ENCODE measurements around the gene WFIKKN2. TPM values are rescaled to one million over a fixed set of nuclear protein-coding genes. Genes with fewer than 3 reads are reported as not detected.

WFIKKN2 gene
- polyA plus RNA-seq, 1 donor (not counting 4 experiments of a cell fraction or from before 2014, with no cell fraction given) = not detected

GRCh38 chr17:50815400-50815799, 20.0 kb upstream of the WFIKKN2 start:
- H3K9ac ChIP-seq (ENCODE audit: control insufficient read depth, extremely low read depth, insufficient read depth, low read length) = no peak overlapping the region
- H3K9me1 ChIP-seq (ENCODE audit: control insufficient read depth, extremely low read depth, insufficient read depth, low read length) = no peaks in the 10 kb centered on the region
- peaks cover 16% of the 10 kb centered on the region for H3K4me1 ChIP-seq (ENCODE audit: control insufficient read depth, extremely low read depth, insufficient read depth, low read length)
- FAIRE-seq (no peak), DNase-seq (ENCODE audit: low read depth, low spot score) (no peak)
- H3K79me2 ChIP-seq (ENCODE audit: control insufficient read depth, insufficient read depth, low read length) = no peaks in the 10 kb centered on the region
- H3K36me3 ChIP-seq (ENCODE audit: control insufficient read depth in 2 of 2, extremely low read depth in 1 of 2, insufficient read depth in 2 of 2, low read length in 2 of 2) = no peaks in the 10 kb centered on the region
- H4K20me1 ChIP-seq (ENCODE audit: control insufficient read depth, extremely low read depth, insufficient read depth, low read length) = no peaks in the 10 kb centered on the region
- no peaks in the 10 kb centered on the region for H3K9me3 ChIP-seq (ENCODE audit: control insufficient read depth, low read depth, low read length)
- no peak overlapping the region for H3K4me2 ChIP-seq (ENCODE audit: control insufficient read depth, extremely low read depth, insufficient read depth, low read depth, low read length)
- dilution Hi-C loops (cut with MboI; ENCODE audit: extremely low pct_ligation_motif_present, low sequenced_read_pairs) = no loop called here
- no peak overlapping the region for H3K27ac ChIP-seq (ENCODE audit: control insufficient read depth, insufficient read depth, low read length)
- H3K27me3 ChIP-seq (ENCODE audit: control insufficient read depth, extremely low read depth, insufficient read depth, low read length) = no peaks in the 10 kb centered on the region
- no peak overlapping the region for H3K4me3 ChIP-seq (ENCODE audit: control insufficient read depth in 2 of 3, extremely low read depth in 1 of 3, insufficient read depth in 2 of 3, low read depth in 1 of 3, low read length in 3 of 3)
- no peak overlapping the region for H2AFZ ChIP-seq (ENCODE audit: control insufficient read depth, low read length)
- TF ChIP-seq CTCF (optimal IDR thresholded peaks at IDR 0.05 in 1 of 3, IDR thresholded peaks at IDR 0.05 in 1 of 3, conservative IDR thresholded peaks at IDR 0.05 in 1 of 3; ENCODE audit: extremely low read depth in 1 of 3, insufficient read depth in 2 of 3, low read length in 3 of 3) (no peak), EZH2 (IDR thresholded peaks at IDR 0.05; ENCODE audit: low read length) (no peak)

GRCh38 chr17:50816271-50816670, 19.1 kb upstream of the WFIKKN2 start:
- Histone ChIP-seq H3K9me3 (ENCODE audit: control insufficient read depth, low read depth, low read length) (no peaks in the 10 kb centered on the region), H2AFZ (ENCODE audit: control insufficient read depth, low read length) (no peak overlapping the region)

More at GRCh38 chr17:50816271-50816670, 19.1 kb upstream of the WFIKKN2 start:
- dilution Hi-C loops (cut with MboI; ENCODE audit: extremely low pct_ligation_motif_present, low sequenced_read_pairs) = no loop called here
- Histone ChIP-seq H3K4me3 (ENCODE audit: control insufficient read depth in 2 of 3, extremely low read depth in 1 of 3, insufficient read depth in 2 of 3, low read depth in 1 of 3, low read length in 3 of 3) (no peak overlapping the region), H4K20me1 (ENCODE audit: control insufficient read depth, extremely low read depth, insufficient read depth, low read length) (no peaks in the 10 kb centered on the region), H3K79me2 (ENCODE audit: control insufficient read depth, insufficient read depth, low read length) (no peaks in the 10 kb centered on the region), H3K27ac (ENCODE audit: control insufficient read depth, insufficient read depth, low read length) (no peak overlapping the region), H3K4me2 (ENCODE audit: control insufficient read depth, extremely low read depth, insufficient read depth, low read depth, low read length) (no peak overlapping the region), H3K36me3 (ENCODE audit: control insufficient read depth in 2 of 2, extremely low read depth in 1 of 2, insufficient read depth in 2 of 2, low read length in 2 of 2) (no peaks in the 10 kb centered on the region), H3K9me1 (ENCODE audit: control insufficient read depth, extremely low read depth, insufficient read depth, low read length) (no peaks in the 10 kb centered on the region), H3K9ac (ENCODE audit: control insufficient read depth, extremely low read depth, insufficient read depth, low read length) (no peak overlapping the region), H3K27me3 (ENCODE audit: control insufficient read depth, extremely low read depth, insufficient read depth, low read length) (no peaks in the 10 kb centered on the region), H3K4me1 (ENCODE audit: control insufficient read depth, extremely low read depth, insufficient read depth, low read length) (peaks cover 16% of the 10 kb centered on the region)
- DNase-seq (ENCODE audit: low read depth, low spot score) (no peak), FAIRE-seq (no peak)
- TF ChIP-seq EZH2 (IDR thresholded peaks at IDR 0.05; ENCODE audit: low read length) (no peak), CTCF (optimal IDR thresholded peaks at IDR 0.05 in 1 of 3, IDR thresholded peaks at IDR 0.05 in 1 of 3, conservative IDR thresholded peaks at IDR 0.05 in 1 of 3; ENCODE audit: extremely low read depth in 1 of 3, insufficient read depth in 2 of 3, low read length in 3 of 3) (no peak)

All from keratinocyte (primary cell).